RWPE2 (cell line): ENCODE results near the gene USB1.

ENCODE experiments used
- ATAC-seq: fragments of 200-7000 bp; cut with Tn5 transposase; 3 replicates; pipeline ENCODE4 v1.9.1; 2021; ENCODE audit warnings: low read depth
- DNase-seq: peaks from one replicate; pipeline ENCODE4 v3.0.0-alpha.2; 2020; ENCODE audit warnings: low spot score
- H3K27ac ChIP-seq: fragments of 450-650 bp; 2 replicates; pipeline ENCODE4 v1.5.1; 2017; ENCODE audit warnings: mild to moderate bottlenecking; ENCODE audit not compliant: poor library complexity, severe bottlenecking
- H3K27me3 ChIP-seq: fragments of 250-450 bp; sonication (Bioruptor Pico); 2 replicates; pipeline ENCODE4 v1.5.1; 2021; ENCODE audit warnings: mild to moderate bottlenecking, moderate library complexity; ENCODE audit not compliant: insufficient read depth, poor library complexity, severe bottlenecking
- H3K36me3 ChIP-seq: fragments of 250-450 bp; sonication (Bioruptor Pico); 2 replicates; pipeline ENCODE4 v1.5.1; 2020; ENCODE audit warnings: low read depth, mild to moderate bottlenecking, moderate library complexity
- H3K4me1 ChIP-seq: fragments of 250-450 bp; sonication (Bioruptor Pico); 2 replicates; pipeline ENCODE4 v1.5.1; 2021; ENCODE audit warnings: mild to moderate bottlenecking, moderate library complexity; ENCODE audit not compliant: insufficient read depth, poor library complexity, severe bottlenecking
- H3K4me3 ChIP-seq: fragments of 250-450 bp; sonication (Bioruptor Pico); 2 replicates; pipeline ENCODE4 v1.5.1; 2021; ENCODE audit warnings: mild to moderate bottlenecking, moderate library complexity; ENCODE audit not compliant: severe bottlenecking
- H3K9me3 ChIP-seq: fragments of 250-450 bp; sonication (Bioruptor Pico); 2 replicates; pipeline ENCODE4 v1.5.1; 2021; ENCODE audit warnings: mild to moderate bottlenecking, moderate library complexity; ENCODE audit not compliant: severe bottlenecking
- TF ChIP-seq, protein P1 (sequence below): fragments of 450-650 bp; IDR thresholded peaks from one replicate; pipeline ENCODE4 v1.5.1; 2017; ENCODE audit warnings: mild to moderate bottlenecking, moderate library complexity; ENCODE audit not compliant: poor library complexity, severe bottlenecking

Gene USB1

DNA sequence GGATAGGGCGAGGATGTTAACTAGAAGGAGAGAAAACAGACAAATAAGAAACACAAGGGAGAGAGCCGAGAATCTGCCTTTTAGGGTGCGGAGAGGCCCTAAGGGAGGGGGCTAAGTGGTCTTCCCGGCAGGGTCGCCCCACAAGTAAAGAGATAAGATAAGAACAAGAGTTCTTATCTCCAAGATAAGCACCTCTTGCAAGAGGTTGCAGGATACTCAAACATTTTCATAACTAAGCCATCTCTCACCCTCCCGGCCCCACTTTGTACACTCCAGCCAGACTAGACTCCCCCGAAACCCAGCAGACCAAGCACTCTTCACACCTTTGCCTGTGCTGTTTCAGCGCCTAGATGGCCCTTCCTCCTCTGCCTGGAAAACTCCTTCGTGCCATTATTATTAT lies 15.0 kb upstream of the USB1 start:
- H3K27me3 ChIP-seq: no peaks in the 10 kb centered on the region
- H3K9me3 ChIP-seq: no peaks in the 10 kb centered on the region
- H3K4me3 ChIP-seq: no peak overlapping the region
- no peak overlapping the region for H3K27ac ChIP-seq
- ATAC-seq (no peak), DNase-seq (peak; percentile 23)
- peaks cover 7% of the 10 kb centered on the region for H3K4me1 ChIP-seq
- no peaks in the 10 kb centered on the region for H3K36me3 ChIP-seq
- TF ChIP-seq, protein P1, sequence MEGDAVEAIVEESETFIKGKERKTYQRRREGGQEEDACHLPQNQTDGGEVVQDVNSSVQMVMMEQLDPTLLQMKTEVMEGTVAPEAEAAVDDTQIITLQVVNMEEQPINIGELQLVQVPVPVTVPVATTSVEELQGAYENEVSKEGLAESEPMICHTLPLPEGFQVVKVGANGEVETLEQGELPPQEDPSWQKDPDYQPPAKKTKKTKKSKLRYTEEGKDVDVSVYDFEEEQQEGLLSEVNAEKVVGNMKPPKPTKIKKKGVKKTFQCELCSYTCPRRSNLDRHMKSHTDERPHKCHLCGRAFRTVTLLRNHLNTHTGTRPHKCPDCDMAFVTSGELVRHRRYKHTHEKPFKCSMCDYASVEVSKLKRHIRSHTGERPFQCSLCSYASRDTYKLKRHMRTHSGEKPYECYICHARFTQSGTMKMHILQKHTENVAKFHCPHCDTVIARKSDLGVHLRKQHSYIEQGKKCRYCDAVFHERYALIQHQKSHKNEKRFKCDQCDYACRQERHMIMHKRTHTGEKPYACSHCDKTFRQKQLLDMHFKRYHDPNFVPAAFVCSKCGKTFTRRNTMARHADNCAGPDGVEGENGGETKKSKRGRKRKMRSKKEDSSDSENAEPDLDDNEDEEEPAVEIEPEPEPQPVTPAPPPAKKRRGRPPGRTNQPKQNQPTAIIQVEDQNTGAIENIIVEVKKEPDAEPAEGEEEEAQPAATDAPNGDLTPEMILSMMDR: no peak

- TF ChIP-seq, protein P1: no peak
- Histone ChIP-seq H3K36me3 (no peaks in the 10 kb centered on the region), H3K27me3 (no peaks in the 10 kb centered on the region), H3K4me1 (peaks cover 7% of the 10 kb centered on the region), H3K9me3 (no peaks in the 10 kb centered on the region), H3K4me3 (no peak overlapping the region), H3K27ac (no peak overlapping the region)
- ATAC-seq: no peak
- peak; percentile 46 for DNase-seq
Measured at GRCh38 chr16:57987441-57988177, 13.6 kb upstream of the USB1 start.

DNA sequence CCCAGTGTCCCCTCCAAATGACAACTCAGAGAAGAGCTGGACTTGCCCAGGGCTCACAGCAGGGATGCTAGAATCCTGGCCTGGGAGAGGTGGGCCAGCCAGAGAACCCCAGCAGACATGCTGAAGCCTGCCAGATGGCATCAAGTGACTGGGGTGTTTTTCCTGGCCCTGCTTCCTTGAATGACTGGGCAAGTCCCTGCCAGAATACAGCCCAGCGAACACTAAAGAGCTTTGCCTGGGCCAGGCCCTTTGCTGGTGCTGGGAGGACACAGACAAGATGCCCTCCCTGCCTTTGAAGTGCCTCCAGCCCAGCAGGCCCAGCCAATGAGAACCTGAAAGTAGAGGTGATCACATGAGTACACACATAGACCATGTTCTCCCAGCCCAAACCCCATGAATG lies 12.3 kb upstream of the USB1 start:
- Histone ChIP-seq H3K27ac (no peak overlapping the region), H3K9me3 (no peaks in the 10 kb centered on the region), H3K36me3 (no peaks in the 10 kb centered on the region), H3K4me3 (no peak overlapping the region), H3K4me1 (peaks cover 17% of the 10 kb centered on the region), H3K27me3 (no peaks in the 10 kb centered on the region)
- DNase-seq: peak; percentile 64
- TF ChIP-seq, protein P1: no peak
- no peak for ATAC-seq

- no peak for ATAC-seq
Measured at GRCh38 chr16:57991551-57992059, 9.6 kb upstream of the USB1 start.

More at GRCh38 chr16:57991551-57992059, 9.6 kb upstream of the USB1 start:
- peaks cover 9% of the 10 kb centered on the region for H3K36me3 ChIP-seq
- H3K27me3 ChIP-seq: no peaks in the 10 kb centered on the region
- no peak for DNase-seq
- H3K4me1 ChIP-seq: peaks cover 22% of the 10 kb centered on the region
- H3K9me3 ChIP-seq: no peaks in the 10 kb centered on the region
- no peak overlapping the region for H3K27ac ChIP-seq
- H3K4me3 ChIP-seq: no peak overlapping the region
- TF ChIP-seq, protein P1: no peak
